Upper lobe of right lung (tissue), 1 donor: ENCODE data around the gene DLX5. TPM values are rescaled to one million over a fixed set of nuclear protein-coding genes. Genes with fewer than 3 reads are reported as not detected.

Experiments
- ATAC-seq: fragments of 200-7000 bp; cut with Tn5 transposase; one replicate; pipeline ENCODE4 v1.9.1; 2020; ENCODE audit warnings: mild to moderate bottlenecking, moderate library complexity
- DNase-seq: peaks from one replicate; pipeline ENCODE4 v3.0.0-alpha.2; 2020
- H3K27ac ChIP-seq: fragments of 200-600 bp; one replicate; pipeline ENCODE4 v1.8.0; 2022
- H3K27me3 ChIP-seq: fragments of 200-600 bp; one replicate; pipeline ENCODE4 v1.8.0; 2022; ENCODE audit warnings: mild to moderate bottlenecking
- H3K36me3 ChIP-seq: fragments of 200-600 bp; one replicate; pipeline ENCODE4 v1.8.0; 2022
- H3K4me1 ChIP-seq: fragments of 200-600 bp; one replicate; pipeline ENCODE4 v1.8.0; 2022
- H3K4me3 ChIP-seq: fragments of 200-600 bp; one replicate; pipeline ENCODE4 v1.8.0; 2022; ENCODE audit warnings: mild to moderate bottlenecking
- H3K9me3 ChIP-seq: fragments of 200-600 bp; one replicate; pipeline ENCODE4 v1.8.0; 2022
- CTCF ChIP-seq: fragments of 200-600 bp; IDR thresholded peaks from one replicate; pipeline ENCODE4 v1.8.0; 2022; ENCODE audit warnings: antibody characterized with exemption
- intact Hi-C: fragments of 100-400 bp; cut with DNase I; formaldehyde crosslinking; loops from one replicate; pipeline ENCODE4 v1.11.0; 2022
- total RNA-seq: library from RNA; stranded (reverse); fragmentation: NEBNext Ultra II Directional; extraction: Animal tissue kit (Norgen Biotek cat#: 25700); gene quantifications from one replicate; pipeline ENCODE4 v1.2.1, GENCODE V29; 2021
- donor health status: DM: no; HTN: yes; CAD: no; lungs with severe emphysema.

DLX5 gene
- total RNA-seq, 1 donor from 2014 or later, result not detected

- Histone ChIP-seq H3K27ac (no peak overlapping the region), H3K4me1 (no peaks in the 10 kb centered on the region), H3K4me3 (no peak overlapping the region), H3K9me3 (no peaks in the 10 kb centered on the region), H3K36me3 (no peaks in the 10 kb centered on the region), H3K27me3 (peaks cover 94% of the 10 kb centered on the region)
- no peak for TF ChIP-seq CTCF
- intact Hi-C loops, result no loop called here
- no peak for DNase-seq
- ATAC-seq, result no peak
Measured at GRCh38 chr7:96996111-96996957, 28.3 kb downstream of the DLX5 start.

- no peaks in the 10 kb centered on the region for H3K4me1 ChIP-seq
- H3K27ac ChIP-seq, result no peak overlapping the region
- H3K36me3 ChIP-seq, result no peaks in the 10 kb centered on the region
- intact Hi-C loops, result no loop called here
- H3K9me3 ChIP-seq, result no peaks in the 10 kb centered on the region
- no peak for ATAC-seq
- peaks cover 94% of the 10 kb centered on the region for H3K27me3 ChIP-seq
- TF ChIP-seq CTCF, result no peak
- peak; percentile 44 for DNase-seq
- H3K4me3 ChIP-seq, result no peak overlapping the region
Measured at GRCh38 chr7:96995406-96996110, 29.1 kb downstream of the DLX5 start.

- H3K27me3 ChIP-seq, result peaks cover 94% of the 10 kb centered on the region
- H3K9me3 ChIP-seq, result no peaks in the 10 kb centered on the region
- no peak for TF ChIP-seq CTCF
- ATAC-seq (no peak), DNase-seq (no peak)
- intact Hi-C loops, result no loop called here
- no peaks in the 10 kb centered on the region for H3K36me3 ChIP-seq
- no peak overlapping the region for H3K4me3 ChIP-seq
- H3K4me1 ChIP-seq, result no peaks in the 10 kb centered on the region
- H3K27ac ChIP-seq, result no peak overlapping the region
Measured at GRCh38 chr7:96993980-96994379, 30.7 kb downstream of the DLX5 start.

GRCh38 chr7:96993094-96993865 lies 31.4 kb downstream of the DLX5 start:
- H3K9me3 ChIP-seq, result no peaks in the 10 kb centered on the region
- intact Hi-C loops, result no loop called here
- H3K4me3 ChIP-seq, result no peak overlapping the region
- no peak overlapping the region for H3K27ac ChIP-seq
- no peak for TF ChIP-seq CTCF
- no peak for DNase-seq
- ATAC-seq, result no peak
- peaks cover 93% of the 10 kb centered on the region for H3K27me3 ChIP-seq
- H3K4me1 ChIP-seq, result no peaks in the 10 kb centered on the region
- no peaks in the 10 kb centered on the region for H3K36me3 ChIP-seq

- no peak overlapping the region for H3K27ac ChIP-seq
- intact Hi-C loops, result no loop called here
- peaks cover 87% of the 10 kb centered on the region for H3K27me3 ChIP-seq
- ATAC-seq (no peak), DNase-seq (no peak)
- no peaks in the 10 kb centered on the region for H3K9me3 ChIP-seq
- H3K4me3 ChIP-seq, result no peak overlapping the region
- H3K36me3 ChIP-seq, result no peaks in the 10 kb centered on the region
- no peak for TF ChIP-seq CTCF
- no peaks in the 10 kb centered on the region for H3K4me1 ChIP-seq
Measured at GRCh38 chr7:96992192-96993005, 32.2 kb downstream of the DLX5 start.
